ENCODE data around the gene TTLL6. TPM values are rescaled to one million over a fixed set of nuclear protein-coding genes. Genes with fewer than 3 reads are reported as not detected.
A peak's percentile ranks its signal among the peaks of the same experiment; 100 is the strongest.

Gene TTLL6
- total and polyA plus RNA-seq, 9 of the 15 experiments (the other 6 are each of a cell fraction or from before 2014, with no cell fraction given), result 0.05 TPM; not detected in 8

- in situ Hi-C loops (cut with MboI) (no loop called here), intact Hi-C loops (cut with micrococcal nuclease) (no loop called here)
- peaks cover 0 to 14% of the 10 kb centered on the region in 2 experiments; a peak in 3 of 5 replicates for H3K4me1 ChIP-seq (replicated peaks in 1 of 2; ENCODE audit: control insufficient read depth in 2 of 2, insufficient read depth in 2 of 2, low read length in 2 of 2)
- H3K79me2 ChIP-seq (ENCODE audit: control insufficient read depth, insufficient read depth, low read length), result no peaks in the 10 kb centered on the region
- H3K4me3 ChIP-seq, result no peak overlapping the region
- no peak for DNase-seq (ENCODE audit: extremely low read depth in 1 of 4, low spot score in 3 of 4)
- no peak overlapping the region for H3K27ac ChIP-seq (ENCODE audit: extremely low read depth, low read depth, low read length)
- BruUV-seq (replicated peaks), result no TSS peak
- no peak for FAIRE-seq
- POLR2A ChIA-PET, result interaction anchor here (0.7 to 2.0 kb wide), 6 partner anchors 21 to 320 kb away, joined by 3 to 4 read pairs (median 4); no protein-coding TSS in a partner anchor
- peaks cover 3% of the 10 kb centered on the region; the same call in 1 of the 2 replicates for H4K20me1 ChIP-seq (replicated peaks; ENCODE audit: control insufficient read depth, insufficient read depth, low read length)
- CTCF ChIA-PET (ENCODE audit: low intra/inter-chr PET ratio), result no interaction called here
- no peak overlapping the region for H3K9ac ChIP-seq (ENCODE audit: insufficient read depth in 1 of 2, low read depth in 2 of 2, low read length in 2 of 2)
- no peak for ATAC-seq
- 4% methylated on average over 4 of the region's 4 CpGs for WGBS (ENCODE audit: insufficient coverage, low coverage, missing lambda C conversion rate)
- H3K27me3 ChIP-seq (ENCODE audit: control insufficient read depth in 2 of 2, insufficient read depth in 2 of 2, low read length in 2 of 2), result peaks cover 49 to 78% of the 10 kb centered on the region in 2 experiments
- peak; percentile 76 for TF ChIP-seq ZNF512 (tag; IDR thresholded peaks at IDR 0.05)
- TF ChIP-seq BRD9 (IDR thresholded peaks at IDR 0.05; ENCODE audit: low read depth, partially characterized antibody), result no peak
- H3K9me3 ChIP-seq (replicated peaks; ENCODE audit: control insufficient read depth, insufficient read depth, low read depth, low read length), result no peaks in the 10 kb centered on the region
- H3K9me1 ChIP-seq (ENCODE audit: control insufficient read depth, insufficient read depth, low read length), result no peaks in the 10 kb centered on the region
- H3K36me3 ChIP-seq (ENCODE audit: control insufficient read depth, insufficient read depth, low read length), result no peaks in the 10 kb centered on the region
- no peak overlapping the region for H2AFZ ChIP-seq (ENCODE audit: low read depth, low read length)
- no peak overlapping the region for H3K4me2 ChIP-seq (ENCODE audit: insufficient read depth, low read length)
These were observed 79.5 kb downstream of the TTLL6 start for GRCh38 chr17:48737330-48738043.

DNA sequence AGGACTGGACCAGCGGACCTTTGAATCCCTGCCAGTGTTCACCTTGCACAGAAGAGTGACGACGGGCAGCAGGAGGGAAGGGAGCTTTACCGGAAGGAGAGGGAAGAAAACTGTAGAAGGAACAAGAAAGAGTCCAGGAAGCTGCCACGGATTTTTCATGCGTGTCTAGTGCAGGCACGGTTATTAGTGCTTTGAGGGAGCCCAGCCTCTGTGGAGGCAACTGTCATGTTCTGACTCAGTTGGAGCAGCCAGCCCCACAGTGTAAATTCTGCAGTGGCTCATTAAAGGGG lies 82.0 kb downstream of the TTLL6 start:
- H3K79me2 ChIP-seq (ENCODE audit: control insufficient read depth, insufficient read depth, low read length), result no peaks in the 10 kb centered on the region
- no peak for FAIRE-seq
- H3K27ac ChIP-seq (ENCODE audit: extremely low read depth, low read depth, low read length), result no peak overlapping the region
- H3K36me3 ChIP-seq (ENCODE audit: control insufficient read depth, insufficient read depth, low read length), result no peaks in the 10 kb centered on the region
- no peak for DNase-seq (ENCODE audit: extremely low read depth in 1 of 4, low spot score in 3 of 4)
- H3K4me3 ChIP-seq, result no peak overlapping the region
- intact Hi-C loops (cut with micrococcal nuclease), result no loop called here
- H3K9me1 ChIP-seq (ENCODE audit: control insufficient read depth, insufficient read depth, low read length), result no peaks in the 10 kb centered on the region
- ATAC-seq, result no peak
- ChIA-PET CTCF (ENCODE audit: low intra/inter-chr PET ratio) (no interaction called here), POLR2A (interaction anchor here (0.5 to 1.0 kb wide), 3 partner anchors 26 to 523 kb away, joined by 3 read pairs; no protein-coding TSS in a partner anchor)
- no TSS peak for BruUV-seq (replicated peaks)
- peaks cover 0 to 14% of the 10 kb centered on the region in 2 experiments; a peak in 3 of 5 replicates for H3K4me1 ChIP-seq (replicated peaks in 1 of 2; ENCODE audit: control insufficient read depth in 2 of 2, insufficient read depth in 2 of 2, low read length in 2 of 2)
- H3K4me2 ChIP-seq (ENCODE audit: insufficient read depth, low read length), result no peak overlapping the region
- in situ Hi-C loops (cut with MboI), result no loop called here
- H4K20me1 ChIP-seq (replicated peaks; ENCODE audit: control insufficient read depth, insufficient read depth, low read length), result no peaks in the 10 kb centered on the region; the same call in none of the 2 replicates
- H3K9ac ChIP-seq (ENCODE audit: insufficient read depth in 1 of 2, low read depth in 2 of 2, low read length in 2 of 2), result no peak overlapping the region
- H3K27me3 ChIP-seq (ENCODE audit: control insufficient read depth in 2 of 2, insufficient read depth in 2 of 2, low read length in 2 of 2), result peaks cover 54 to 73% of the 10 kb centered on the region in 2 experiments
- no peak overlapping the region for H2AFZ ChIP-seq (ENCODE audit: low read depth, low read length)
- WGBS (ENCODE audit: insufficient coverage, low coverage, missing lambda C conversion rate), result 2% methylated on average over 7 of the region's 7 CpGs
- H3K9me3 ChIP-seq (replicated peaks; ENCODE audit: control insufficient read depth, insufficient read depth, low read depth, low read length), result no peaks in the 10 kb centered on the region
- TF ChIP-seq, protein P1, sequence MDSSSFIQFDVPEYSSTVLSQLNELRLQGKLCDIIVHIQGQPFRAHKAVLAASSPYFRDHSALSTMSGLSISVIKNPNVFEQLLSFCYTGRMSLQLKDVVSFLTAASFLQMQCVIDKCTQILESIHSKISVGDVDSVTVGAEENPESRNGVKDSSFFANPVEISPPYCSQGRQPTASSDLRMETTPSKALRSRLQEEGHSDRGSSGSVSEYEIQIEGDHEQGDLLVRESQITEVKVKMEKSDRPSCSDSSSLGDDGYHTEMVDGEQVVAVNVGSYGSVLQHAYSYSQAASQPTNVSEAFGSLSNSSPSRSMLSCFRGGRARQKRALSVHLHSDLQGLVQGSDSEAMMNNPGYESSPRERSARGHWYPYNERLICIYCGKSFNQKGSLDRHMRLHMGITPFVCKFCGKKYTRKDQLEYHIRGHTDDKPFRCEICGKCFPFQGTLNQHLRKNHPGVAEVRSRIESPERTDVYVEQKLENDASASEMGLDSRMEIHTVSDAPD (CRISPR knock-in tag; IDR thresholded peaks at IDR 0.05), result no peak
- TF ChIP-seq, protein P2, sequence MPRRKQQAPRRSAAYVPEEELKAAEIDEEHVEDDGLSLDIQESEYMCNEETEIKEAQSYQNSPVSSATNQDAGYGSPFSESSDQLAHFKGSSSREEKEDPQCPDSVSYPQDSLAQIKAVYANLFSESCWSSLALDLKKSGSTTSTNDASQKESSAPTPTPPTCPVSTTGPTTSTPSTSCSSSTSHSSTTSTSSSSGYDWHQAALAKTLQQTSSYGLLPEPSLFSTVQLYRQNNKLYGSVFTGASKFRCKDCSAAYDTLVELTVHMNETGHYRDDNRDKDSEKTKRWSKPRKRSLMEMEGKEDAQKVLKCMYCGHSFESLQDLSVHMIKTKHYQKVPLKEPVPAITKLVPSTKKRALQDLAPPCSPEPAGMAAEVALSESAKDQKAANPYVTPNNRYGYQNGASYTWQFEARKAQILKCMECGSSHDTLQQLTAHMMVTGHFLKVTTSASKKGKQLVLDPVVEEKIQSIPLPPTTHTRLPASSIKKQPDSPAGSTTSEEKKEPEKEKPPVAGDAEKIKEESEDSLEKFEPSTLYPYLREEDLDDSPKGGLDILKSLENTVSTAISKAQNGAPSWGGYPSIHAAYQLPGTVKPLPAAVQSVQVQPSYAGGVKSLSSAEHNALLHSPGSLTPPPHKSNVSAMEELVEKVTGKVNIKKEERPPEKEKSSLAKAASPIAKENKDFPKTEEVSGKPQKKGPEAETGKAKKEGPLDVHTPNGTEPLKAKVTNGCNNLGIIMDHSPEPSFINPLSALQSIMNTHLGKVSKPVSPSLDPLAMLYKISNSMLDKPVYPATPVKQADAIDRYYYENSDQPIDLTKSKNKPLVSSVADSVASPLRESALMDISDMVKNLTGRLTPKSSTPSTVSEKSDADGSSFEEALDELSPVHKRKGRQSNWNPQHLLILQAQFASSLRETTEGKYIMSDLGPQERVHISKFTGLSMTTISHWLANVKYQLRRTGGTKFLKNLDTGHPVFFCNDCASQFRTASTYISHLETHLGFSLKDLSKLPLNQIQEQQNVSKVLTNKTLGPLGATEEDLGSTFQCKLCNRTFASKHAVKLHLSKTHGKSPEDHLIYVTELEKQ (CRISPR knock-in tag; IDR thresholded peaks at IDR 0.05), result no peak
- no peak for TF ChIP-seq RBM17 (IDR thresholded peaks at IDR 0.05; ENCODE audit: borderline replicate concordance, low read depth, low read length)
- no peak for TF ChIP-seq ZSCAN32 (CRISPR knock-in tag; IDR thresholded peaks at IDR 0.05)
- TF ChIP-seq GTF2A2 (tag; IDR thresholded peaks at IDR 0.05), result no peak
- TF ChIP-seq CBFA2T3 (IDR thresholded peaks at IDR 0.05), result no peak
- no peak for TF ChIP-seq ELF2 (CRISPR knock-in tag; IDR thresholded peaks at IDR 0.05)
